HG02970 (cell line): Measurements from ENCODE around the gene SETBP1.

Experiments
- ATAC-seq: cut with Tn5 transposase; IDR thresholded peaks from one replicate; pipeline ENCODE4 v1.9.1; 2021; ENCODE audit warnings: mild to moderate bottlenecking, moderate library complexity, moderate number of reproducible peaks; ENCODE audit not compliant: unreplicated experiment, low FRiP score

SETBP1 gene

DNA sequence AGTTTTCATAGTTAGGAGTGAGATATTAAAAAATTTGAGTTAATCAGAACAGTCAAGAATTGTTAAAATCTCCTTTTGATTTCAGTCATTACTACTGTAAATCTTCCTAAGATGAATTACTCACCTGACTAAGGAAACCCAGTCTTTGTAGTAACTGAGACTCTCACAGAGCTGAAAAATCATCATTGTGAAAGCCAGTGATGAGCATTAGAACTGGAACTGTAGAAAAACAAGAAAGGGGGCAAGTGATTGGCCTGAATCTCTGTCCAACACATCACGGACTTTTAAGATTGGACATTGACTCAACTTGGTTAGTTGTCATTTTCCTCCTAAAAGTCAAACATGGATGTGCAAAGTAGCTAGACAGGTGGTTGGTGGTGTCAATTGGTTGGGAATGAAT, 21.9 kb downstream of the SETBP1 start:
- no peak for ATAC-seq

DNA sequence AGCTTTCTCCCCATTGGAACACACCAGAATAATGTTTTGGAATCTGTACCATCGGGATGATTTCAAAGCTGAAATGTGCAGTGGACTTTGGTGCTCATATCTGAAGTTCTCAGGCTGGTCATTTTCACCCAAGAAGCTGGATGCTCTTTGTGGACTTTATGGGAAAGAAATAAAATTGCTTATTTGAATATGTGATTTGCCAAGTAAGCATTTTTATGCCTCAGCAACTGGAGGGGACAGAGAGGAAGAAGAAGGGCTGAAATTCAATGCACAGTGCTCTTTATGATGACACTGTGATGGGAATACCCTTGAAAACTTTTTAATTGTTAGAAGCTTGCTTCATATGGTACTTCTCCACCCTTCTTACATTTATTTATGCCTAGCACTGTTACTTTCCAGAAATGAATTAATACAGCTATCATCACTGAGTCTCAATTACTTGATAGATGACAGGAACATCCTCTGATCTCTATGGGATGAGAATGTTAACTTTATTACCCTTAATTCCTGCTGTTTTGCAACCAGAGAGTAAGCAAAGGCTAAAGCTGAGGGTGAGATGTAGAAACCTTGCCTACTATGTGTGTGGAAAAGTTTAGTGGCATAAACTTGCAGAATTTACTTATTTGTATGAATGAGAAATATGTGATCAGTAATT, 23.6 kb downstream of the SETBP1 start:
- ATAC-seq = no peak

DNA sequence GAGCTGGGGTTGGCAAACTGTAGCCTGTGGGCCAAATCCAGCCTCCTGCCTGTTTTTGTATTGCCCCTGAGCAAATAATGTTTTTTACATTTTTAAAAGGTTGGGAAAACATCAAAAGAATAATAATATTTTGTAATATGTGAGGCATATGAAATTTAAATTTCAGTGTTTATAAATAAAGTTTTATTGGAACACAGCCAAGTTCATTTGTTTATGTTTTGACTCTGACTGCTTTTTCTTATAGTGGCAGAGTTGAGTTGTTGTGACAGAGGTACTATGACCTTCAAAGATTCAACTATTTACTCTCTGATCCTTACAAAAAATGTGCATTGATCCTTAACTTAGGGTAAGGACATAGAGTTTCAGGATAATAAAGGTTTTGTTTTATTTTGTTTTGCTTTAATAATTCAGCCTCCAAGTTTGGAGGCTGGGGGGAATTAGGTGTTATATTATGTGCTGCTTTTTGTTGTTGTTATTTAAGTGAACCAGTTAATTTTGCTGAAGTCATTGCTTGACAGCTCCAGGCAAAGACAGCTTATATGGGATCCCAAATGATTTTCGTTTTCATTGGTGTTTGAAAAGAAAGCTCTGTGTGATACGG, 24.5 kb downstream of the SETBP1 start:
- ATAC-seq = no peak

DNA sequence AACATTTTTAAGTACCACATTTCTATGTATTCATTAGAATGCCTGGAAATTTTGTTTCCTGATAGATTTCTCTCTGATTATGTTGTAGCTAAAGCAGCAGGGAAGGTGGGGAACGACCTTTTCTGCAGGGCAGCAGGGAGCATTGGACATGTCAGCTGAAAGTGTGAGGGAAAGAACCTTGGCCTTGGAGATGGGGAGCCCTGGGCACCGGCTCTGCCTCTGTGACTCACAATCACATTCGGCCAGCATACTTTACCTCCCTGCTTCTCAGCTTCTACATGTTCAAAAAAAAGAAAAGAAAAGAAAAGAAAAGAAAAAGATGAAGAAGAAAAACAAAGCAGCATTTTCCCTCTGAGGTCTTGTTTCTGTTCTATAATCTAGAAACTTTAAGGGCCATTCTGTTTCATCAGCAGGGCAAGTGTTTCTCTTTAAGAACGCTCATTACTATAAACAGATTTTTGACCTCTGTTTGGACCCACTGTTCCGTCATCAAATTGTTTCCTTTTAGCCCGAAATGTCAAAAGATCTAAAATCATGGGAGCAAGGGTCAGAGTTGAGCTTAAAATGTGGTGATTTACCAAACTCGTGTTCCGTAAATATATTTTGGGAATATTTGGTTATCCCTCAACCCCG, 27.9 kb downstream of the SETBP1 start:
- ATAC-seq = no peak

DNA sequence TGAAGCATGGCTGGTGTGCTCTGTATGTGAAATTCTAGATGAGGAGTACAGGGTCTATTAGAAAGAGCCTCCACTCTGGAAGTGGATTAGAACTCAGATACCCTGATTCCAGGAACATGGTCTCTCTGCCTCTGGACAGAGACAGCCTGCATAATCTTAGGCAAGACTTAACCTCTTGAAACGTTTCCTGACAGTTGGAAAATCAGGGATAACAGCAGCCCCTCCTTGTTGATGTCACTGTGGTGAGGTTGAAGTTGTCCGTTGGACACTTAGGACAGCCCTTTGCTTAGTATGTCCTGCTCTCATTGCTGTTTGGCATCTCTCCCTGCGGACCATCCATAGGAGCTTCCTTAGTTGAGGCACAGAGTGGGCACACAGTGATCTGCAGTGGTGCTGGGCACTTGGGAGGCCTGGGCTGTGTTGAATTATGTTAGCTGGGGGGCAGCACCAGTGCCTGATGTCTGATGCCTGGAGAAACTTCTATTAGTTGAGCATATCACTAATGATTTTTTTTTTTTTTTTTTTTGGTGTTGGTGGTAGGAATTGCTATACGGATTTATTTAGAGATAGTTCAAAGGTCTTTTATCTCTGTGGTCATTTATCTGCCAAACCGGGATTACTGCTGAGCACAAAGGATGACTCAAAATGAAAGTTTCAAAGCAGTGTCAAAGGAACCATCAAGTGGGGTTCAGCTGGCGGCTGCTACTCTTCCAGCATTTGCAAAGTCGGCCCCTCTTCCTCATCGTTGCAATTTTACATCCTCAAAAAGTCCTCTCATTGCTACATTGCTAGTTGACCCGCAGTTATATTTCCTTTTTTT, 28.8 kb downstream of the SETBP1 start:
- no peak for ATAC-seq

DNA sequence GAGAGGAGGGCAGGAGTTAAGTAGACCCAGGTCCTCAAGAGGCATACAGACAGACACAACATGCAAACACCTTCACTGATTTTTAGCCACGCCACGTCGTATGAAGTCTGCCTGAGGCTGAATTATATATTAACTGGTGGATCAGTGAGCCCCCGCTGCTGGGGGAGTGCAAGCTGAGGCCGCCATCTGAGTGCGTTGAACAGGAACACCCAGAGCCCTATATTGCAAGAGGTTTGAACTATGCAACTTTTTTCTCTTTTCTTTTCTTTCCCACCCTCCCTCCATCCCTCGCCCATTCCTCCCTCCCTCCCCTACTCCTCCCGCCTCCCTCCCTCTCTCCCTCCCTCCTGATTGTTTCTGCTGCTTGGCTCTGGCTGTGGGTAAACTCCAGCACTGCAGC, 30.2 kb downstream of the SETBP1 start:
- no peak for ATAC-seq

DNA sequence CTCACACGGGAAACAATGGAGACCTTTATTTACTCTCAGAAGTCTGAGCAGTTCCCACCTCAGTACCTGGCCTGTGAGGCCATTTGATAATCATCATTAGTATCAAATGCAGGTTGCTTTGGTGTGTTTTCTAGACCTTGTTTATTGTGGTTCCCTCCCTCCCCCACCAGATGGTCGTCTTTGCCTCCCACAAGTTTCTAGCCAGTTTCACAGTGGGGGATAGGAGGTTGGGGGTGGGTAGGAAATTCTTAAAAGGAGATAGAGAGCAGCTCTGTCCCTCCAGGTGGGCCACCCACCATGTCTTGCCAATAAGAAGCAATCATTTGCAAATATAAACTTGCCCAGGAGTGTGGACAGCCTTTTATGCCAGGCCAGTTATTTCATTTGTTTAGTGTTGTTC, 31.3 kb downstream of the SETBP1 start:
- no peak for ATAC-seq

DNA sequence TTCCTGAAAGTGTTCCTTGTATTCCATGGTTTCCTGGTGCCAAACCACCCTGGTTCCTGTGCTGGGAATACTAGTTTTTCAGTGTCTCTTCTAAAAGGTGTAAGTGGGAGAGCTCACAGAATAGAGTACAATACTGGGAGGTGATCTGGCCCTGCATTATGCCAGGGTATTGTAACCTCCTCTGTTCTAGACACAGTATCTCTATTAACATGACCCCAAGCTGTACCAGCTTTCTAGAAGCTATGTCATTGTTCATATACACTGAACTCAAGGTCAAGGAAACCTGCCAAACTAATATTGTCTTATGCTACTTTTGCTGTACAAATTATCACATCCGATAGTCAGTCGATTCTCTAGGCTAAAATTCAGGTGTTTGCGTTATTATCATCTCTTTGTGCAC, 32.7 kb downstream of the SETBP1 start:
- ATAC-seq = no peak

DNA sequence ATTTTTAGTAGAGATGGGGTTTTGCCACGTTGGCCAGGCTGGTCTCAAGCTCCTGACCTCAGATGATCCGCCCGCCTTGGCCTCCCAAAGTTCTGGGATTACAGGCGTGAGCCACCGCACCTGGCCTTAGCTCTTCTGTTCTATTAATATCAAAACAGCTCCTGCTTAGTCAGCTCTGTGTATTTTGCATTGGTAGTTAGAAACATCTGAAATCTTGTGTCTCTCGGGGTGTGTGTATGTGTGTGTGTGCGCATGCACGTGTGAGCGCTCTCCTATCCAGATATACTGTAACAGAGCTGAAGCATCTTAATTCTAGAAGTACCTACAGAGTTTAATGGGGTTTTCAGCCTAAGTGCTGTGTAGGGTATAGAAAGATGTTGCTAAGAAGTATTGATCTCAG, 33.7 kb downstream of the SETBP1 start:
- ATAC-seq = no peak

DNA sequence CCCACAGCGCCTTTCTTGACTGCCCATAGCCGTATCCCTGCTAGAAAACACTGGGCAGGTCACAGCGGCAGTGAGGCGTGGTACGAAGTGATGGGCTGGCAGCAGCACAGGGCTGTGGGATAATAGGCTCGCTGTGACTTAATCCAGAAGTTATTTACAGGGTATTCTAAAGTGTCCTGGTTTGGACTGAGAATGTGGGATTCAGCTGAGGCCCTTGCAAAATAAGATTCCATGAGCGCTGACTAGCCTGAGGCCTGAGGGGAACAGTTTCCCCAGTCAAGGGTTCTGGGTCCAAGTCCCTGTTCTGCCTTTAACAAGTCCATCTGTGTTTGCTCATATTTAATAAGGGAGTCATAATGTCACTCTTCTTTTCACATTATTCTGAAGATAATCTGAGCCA, 34.6 kb downstream of the SETBP1 start:
- no peak for ATAC-seq

DNA sequence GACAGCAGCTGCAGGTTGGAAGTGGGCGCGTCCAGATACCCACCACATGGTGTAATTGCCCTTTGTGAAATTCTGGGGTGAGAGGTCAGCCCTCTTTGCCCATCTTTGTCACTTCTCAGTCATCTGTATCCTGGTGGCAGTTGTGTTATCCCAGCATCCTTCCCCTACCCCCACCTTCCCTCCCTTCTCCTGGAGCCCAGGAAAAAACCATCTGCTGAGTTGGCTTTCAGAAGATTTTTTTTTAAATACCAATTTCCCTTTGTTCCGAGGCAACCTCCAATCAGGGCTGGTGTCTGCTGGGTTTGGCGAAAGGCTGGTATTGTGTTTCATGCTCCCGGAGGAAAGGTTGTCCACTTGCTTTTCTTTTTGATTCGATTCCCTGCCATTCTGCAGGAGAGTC, 35.2 kb downstream of the SETBP1 start:
- no peak for ATAC-seq

DNA sequence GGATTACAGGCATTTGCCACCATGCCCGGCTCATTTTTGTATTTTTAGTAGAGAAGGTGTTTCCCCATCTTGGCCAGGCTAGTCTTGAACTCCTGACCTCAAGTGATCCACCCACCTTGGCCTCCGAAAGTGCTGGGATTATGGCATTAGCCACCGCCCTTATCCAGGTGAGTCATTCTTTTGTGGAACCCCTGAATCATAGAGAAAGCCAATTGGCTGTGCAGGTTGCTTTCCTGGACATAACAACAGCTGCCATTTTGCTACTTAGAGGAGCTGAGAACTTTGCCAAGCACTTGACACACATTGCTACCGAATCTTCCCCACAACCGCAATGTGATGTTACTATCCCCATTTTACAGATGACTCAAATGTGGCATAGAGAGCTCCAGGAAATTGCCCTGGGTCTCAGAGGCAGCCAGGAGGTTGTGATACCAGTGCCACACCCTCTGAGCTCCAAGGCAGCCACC, 36.0 kb downstream of the SETBP1 start:
- ATAC-seq = no peak

DNA sequence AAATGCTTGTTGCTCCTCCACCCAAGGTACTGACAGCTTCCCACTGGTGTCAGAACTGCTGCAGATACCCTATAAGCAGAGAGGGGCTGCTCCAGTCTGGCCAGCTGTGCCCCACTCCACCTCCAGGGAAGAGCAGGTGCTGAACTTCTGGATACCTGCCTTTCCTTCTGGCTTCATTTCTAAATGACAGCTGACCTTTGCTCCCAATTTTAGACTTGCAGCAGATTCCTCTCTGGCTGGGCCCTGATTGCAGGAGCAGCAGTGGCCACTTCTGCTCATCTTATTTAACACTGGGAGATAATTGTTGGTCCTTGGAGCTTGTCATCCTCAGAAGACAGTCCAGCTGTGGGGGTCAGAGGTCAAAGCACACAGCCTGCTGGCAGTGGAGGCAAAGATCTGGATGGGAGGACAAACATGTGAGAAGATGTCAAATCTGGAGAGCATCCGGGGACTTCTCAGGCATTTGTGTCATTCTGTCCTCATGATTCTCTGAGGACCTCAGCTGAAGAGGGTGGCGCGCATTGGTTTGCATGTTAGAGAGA, 38.9 kb downstream of the SETBP1 start:
- no peak for ATAC-seq

DNA sequence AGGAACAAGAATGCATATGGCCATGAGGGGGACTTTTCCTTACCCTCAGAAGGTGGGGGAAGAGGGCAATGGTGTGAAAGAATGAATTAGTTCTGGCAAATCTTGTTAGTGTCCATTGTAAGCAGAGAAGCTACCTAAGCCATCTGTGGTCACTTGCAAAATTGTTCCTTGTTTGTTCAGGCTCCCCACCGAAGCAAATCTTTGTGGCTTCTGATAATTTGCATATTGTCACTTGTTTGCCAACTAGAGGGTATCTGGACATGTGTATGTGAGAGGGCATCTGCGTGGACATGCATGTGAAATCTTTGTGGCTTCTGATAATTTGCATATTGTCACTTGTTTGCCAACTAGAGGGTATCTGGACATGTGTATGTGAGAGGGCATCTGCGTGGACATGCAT, 41.1 kb downstream of the SETBP1 start:
- ATAC-seq = peak; percentile 26

DNA sequence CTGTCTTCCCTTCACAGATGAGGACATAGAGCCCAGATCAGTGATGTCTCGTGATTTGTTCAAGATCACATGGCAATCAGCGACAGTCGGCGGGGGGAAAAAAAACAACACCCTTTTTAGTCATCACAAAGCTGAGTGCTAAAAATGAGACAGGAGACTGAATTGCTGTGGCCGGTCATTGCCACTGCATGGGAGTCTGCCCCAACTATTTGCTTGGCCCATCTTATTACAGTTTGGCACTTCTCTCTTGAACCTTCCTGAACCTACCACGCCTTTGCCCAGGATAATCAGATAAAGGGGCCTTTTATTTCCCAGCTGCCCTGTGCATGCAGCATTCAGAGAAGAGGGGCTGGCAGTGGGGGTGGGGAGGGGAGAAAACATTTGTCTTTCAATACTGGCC, 42.7 kb downstream of the SETBP1 start:
- no peak for ATAC-seq

DNA sequence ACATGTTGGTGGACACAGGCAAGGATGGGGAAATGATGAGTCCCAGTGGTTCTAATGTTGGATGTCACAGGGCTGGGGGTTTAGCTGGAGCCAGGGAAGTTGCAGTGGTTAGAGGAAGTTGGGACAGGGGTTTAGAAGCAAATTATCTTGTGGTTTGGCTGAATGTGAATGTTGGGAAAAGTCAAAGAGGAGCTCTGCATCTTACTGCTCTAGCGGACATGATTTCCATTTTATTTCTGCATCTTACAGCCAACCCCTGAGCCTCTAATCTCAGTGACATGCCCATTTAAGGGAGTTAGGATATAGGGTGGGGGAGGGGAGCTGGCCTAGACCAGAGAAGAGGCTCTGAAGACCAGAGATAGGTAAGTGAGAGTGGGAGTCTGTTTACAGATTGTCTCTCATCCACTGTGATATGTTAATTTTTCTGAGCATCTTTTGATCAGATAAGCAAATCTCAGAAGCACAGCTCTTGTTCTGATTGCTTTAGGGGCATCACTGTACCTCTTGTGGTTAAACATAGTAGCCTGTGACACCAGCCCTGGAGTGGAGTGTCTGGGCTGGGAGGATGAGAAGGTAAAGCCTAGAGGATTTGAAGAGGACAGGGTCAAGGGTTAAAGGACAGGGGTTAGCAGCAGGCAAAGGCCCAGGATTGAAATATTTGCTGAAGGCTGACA, 43.6 kb downstream of the SETBP1 start:
- ATAC-seq = no peak

DNA sequence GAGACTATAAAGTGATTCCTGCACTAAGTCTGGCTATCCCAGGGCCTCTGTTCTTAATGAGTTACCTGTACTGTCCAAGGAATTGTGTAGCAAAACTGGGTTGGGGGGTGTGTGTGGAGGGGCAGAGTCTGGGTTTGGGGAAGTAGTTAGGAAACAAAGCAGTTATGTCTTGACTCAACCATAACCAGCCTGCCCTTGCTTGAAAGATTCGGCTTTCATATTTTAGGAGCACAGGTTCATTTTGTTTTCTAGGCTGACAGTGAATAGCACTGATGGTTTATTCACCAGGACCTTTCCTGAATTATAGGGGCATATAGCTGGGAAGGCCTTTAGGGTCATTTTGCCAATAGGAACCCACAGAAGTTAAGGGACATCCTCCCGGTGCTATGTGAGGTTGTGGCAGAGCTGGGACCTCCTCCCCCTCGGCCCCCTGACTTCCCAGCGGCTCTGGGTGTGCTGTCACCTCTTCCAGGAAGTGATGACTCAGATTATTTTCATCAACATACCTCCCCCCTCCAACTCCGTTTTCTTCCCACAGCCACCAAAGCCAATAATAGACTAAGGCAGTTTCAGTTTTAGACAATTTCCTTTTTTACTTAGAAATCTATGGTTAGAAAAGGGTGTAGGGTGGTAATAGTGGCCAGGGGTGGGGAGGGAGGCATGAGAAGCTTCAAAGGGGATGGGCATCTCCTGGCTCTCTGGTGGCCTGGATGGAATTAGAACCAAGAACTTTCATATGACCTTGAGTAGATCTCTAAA, 44.8 kb downstream of the SETBP1 start:
- ATAC-seq = peak; percentile 41

DNA sequence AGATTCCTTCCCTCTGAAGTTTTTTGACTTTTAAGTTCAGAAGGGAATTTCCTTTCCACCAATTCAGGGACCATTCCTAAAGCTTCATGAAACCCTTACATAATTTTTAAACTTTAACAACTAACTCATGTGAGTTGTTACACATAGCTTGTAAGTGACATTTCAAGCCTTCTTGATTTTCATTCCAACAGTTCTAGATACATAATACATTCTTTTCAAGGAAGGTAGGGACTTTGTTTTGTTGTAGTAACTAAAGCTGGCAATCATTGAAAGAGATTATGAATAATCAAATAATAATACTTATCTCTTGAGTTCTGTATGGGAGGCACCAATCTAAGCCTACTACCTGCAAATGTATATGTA, 45.4 kb downstream of the SETBP1 start:
- no peak for ATAC-seq

DNA sequence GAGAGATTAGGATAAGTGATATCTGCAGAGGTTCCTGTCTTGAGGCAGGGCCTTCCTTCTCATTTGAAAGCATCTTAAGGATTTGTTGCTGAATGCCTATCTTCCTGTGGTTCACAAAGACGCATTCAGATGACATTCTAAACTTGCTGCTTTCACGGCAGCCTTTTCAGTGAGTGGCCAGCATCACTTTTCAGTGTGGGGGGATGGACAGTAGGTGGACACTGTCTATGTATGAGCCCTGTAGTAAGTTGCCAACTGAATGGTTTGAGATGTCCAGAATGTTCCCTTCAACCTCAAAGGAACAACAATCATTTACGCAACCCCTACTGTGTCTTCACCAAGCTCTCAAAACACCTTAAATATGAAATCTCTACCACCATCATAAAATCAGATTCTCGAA, 46.6 kb downstream of the SETBP1 start:
- ATAC-seq = no peak

DNA sequence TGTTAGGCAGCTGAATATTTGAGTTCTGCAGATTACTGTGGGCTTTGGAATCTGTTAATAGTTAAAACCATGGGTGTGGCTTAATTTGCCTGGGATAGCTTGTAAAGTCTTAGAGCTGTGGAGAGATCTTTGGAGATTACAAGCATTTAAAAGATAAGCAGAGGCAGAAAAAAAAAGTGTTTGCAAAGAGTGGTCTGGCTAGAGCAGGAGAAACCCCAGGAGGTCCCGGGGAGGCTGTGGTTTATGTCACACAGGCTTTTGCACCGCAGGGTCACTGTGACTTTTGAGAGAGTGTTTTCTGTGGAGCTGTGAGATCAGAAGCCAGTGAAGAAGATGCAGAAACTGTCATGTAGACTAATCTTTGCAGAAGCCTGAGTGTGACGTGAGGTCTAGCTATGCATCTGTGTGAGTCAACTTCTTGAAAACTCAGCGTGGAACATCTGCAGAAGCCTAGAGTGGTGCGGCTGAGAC, 49.0 kb downstream of the SETBP1 start:
- no peak for ATAC-seq
